UCSD-AML1 (cell line): ENCODE results near the gene MALT1.
A peak's percentile ranks its signal among the peaks of the same experiment; 100 is the strongest.

Experiments used
- DNase-seq: peaks from one replicate; lab custom pipeline; 2025; ENCODE audit not compliant: unreplicated experiment; lab: John Stamatoyannopoulos, UW

MALT1 gene

DNA sequence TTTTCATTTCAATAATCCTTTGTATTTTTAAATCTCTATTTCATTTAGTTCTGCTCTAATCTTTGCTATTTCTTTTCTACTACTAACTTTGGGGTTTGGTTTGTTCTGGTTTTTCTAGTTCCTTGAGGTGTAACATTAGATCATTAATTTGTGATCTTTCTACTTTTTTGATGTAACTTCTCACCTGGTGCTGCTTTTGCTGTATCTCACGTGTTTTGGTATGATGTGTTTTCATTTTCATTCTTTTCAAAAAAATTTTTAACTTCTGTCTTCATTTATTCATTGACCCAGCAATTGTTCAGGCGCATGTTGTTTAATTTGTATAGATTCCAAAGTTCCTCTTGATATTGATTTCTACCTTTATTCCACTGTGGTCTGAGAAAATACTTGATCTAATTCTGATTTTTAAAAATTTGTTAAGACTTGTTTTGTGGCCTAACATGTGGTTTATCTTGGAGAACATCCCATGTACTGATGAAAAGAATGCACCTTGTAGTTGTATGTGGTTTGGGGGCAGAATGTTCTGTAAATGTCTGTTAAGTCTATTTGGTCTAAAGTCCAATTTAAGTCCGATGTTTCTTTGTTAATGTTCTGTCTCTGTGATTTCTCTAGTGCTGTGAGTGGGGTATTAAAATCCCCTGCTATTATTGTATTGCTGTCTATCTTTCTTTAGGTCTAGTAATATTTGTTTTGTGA is 17.3 kb upstream of the MALT1 start:
- DNase-seq: no peak

- DNase-seq: no peak
Observed at GRCh38 chr18:58654896-58655614, 16.2 kb upstream of the MALT1 start.

- DNase-seq: no peak
Observed at GRCh38 chr18:58657081-58657480, 14.2 kb upstream of the MALT1 start.

GRCh38 chr18:58657494-58657893 is 13.8 kb upstream of the MALT1 start:
- no peak for DNase-seq

DNA sequence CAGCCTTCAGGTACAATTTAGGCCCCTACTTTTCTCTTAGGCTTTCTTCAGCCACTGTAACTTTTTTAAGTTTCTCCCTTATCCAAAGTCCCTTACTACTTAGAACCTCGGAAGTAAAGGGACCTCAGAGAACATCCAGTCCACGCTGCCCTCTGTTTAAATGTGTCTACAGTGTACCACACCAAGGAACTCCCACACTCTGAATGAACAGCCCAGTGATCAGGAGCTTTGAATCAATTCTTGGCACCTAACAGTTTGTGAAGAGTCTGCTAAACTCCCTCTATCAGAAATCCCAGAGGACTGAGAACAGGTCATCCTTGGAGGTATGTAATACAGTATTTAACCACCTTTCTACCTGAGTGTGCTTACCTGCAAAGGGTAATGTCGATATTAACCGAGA is 11.6 kb upstream of the MALT1 start:
- DNase-seq: no peak

- DNase-seq: no peak
Observed at GRCh38 chr18:58660915-58661314, 10.3 kb upstream of the MALT1 start.

DNA sequence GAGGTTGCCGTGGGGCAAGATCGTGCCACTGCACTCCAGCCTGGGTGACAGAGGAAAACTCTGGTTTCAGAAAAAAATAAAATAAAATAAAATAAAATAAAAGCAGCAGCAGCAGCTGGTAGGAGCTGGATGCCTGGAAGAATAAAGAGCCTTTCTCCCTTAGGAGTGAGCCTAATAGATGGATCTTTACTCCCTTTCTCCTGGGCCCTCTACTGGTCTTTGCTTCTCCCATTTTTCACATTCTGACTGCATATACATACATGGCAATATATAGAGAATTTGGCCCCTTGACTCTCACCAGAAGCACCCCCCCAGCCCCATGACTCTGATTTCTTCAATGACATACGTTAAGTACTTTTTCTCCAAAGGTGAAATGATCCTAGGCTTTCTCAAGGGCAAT is 9.8 kb upstream of the MALT1 start:
- DNase-seq: no peak

DNA sequence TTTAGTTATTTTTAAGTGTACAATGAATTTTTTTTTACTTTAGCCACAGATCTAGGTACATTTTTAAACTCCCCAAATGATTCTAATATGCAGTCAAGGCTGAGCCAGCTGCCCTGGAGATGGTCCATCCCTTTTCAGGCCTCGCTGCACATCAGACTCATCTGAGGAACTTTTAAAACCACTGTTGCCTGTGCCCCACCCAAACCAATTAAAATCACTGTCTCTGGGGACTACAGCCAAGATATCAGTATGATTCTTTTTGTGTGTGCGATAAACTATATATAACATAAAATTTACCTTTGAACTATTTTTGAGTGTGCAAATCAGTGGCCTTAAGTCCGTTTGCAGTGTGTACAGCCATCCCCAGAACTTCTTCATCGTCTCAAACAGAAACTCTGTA is 9.1 kb upstream of the MALT1 start:
- DNase-seq: no peak

DNA sequence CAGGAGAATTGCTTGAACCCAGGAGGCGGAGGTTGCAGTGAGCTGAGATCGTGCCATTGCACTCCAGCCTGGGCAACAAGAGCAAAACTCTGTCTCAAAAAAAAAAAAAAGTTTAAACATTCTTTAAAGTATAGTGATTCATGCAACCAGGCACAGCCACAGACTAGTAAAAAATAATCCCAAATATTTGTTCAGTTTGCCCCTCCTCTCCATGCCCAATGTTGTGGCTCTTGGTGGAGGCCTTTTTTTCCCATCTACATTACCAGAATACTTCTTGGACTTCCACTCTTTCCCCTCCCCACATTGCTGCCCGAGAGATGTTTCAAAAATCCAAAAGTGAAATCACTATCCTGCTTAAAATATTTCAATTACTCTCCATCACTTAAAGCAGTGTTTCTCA is 5.1 kb upstream of the MALT1 start:
- DNase-seq: no peak

DNA sequence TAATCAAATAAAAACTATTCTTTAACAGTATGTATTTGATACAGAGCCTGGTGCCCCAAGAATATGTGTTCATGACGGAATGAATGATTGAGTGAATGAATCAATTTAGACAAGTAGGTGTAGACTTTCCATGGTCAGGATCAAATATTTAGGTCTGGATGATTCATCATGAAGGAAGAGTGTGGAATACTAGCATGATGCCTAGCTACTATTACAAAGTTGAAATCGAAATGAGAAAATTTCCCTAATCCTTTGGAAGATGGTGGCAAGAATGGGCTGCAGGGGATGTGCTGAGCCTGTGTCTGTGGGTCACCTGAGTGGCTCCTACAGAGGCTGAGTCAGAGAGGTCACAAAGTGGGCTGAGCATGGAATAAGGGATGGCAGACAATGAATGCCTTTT is 3.1 kb upstream of the MALT1 start:
- DNase-seq: no peak

GRCh38 chr18:58668897-58669296 is 2.4 kb upstream of the MALT1 start:
- DNase-seq: no peak

GRCh38 chr18:58669731-58670378 is 1.4 kb upstream of the MALT1 start:
- DNase-seq: no peak

GRCh38 chr18:58670404-58671110 is 708 bp upstream of the MALT1 start:
- DNase-seq: no peak

GRCh38 chr18:58671632-58672564 is 633 bp downstream of the MALT1 start:
- no peak for DNase-seq

DNA sequence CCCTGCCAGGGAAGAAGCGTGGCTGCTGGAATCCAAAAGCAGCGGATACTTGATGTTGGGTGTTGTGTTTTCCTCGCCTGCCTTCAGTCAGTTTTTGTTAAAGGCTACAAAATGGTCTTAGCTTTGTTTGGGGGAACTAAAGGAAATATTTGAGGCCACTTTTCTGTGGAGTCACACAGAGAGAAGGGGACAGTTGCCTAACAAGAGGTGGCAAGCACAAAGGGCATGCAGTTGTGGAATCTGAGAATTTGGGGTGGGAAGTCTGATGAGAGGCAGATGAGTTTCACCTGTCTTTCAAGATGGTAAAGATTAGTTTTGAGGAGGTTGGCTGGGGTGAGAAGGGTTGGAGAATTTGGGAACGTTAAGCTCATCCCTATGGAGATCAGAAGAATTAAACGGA is 2.9 kb downstream of the MALT1 start:
- DNase-seq: no peak

- DNase-seq: no peak
Observed at GRCh38 chr18:58674863-58675472, 3.7 kb downstream of the MALT1 start.

DNA sequence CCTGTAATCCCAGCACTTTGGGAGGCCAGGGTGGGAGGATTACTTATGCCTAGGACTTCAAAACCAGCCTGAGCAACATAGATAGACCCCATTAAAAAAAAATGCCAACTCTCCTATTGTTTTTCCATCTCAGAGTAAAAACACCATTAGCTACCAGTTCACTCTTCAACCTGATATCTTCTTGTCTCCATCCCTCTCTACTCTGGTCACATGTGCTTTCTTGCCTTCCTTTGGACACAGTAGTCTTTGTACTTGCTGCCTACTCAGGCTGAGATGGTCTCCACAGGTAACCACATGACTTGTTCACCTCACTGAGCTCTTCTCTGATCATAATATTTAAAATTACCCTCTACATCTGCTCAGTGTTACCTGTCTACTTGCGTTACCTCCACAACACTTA is 5.0 kb downstream of the MALT1 start:
- no peak for DNase-seq

GRCh38 chr18:58682429-58683069 is 11.3 kb downstream of the MALT1 start:
- peak; percentile 16 for DNase-seq

DNA sequence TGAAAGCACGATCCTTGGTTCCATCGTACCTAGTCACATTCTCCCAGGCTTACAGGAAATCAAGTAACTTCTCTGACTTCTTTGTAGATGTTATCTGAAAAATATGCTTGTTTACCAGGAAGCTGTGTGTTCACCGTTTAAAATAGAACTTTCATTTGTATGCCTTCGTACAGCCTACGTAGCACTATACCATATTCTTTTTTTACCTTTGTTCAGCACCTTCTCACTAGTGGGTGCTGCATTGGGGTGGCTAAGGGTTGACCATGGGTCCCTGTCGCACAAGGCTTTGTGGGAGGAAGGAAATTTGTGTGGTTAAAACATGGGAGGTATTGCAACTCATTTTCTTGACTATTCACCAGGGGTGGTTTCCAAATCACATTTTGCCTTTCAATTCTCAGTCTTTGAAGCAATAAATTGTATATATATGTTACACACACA is 16.6 kb downstream of the MALT1 start:
- no peak for DNase-seq

DNA sequence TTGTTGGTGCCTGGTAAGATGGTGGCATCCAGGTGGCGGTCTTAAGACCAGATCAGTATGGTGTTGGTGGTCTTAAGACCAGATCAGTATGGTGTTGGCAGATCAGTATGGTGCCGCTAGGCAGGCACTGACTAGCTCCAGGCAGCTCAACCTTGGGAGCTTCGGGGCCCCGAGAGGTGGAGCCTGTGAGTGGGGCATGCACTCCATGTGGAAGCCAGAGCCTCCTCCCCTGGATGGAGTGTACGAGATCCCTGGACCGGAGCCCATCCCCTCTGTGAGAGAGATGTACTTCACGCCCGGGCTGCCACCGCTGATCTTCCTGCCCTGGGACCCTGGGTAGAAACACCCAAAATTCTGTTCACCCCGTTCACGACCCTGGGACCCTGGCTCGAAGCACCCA is 19.0 kb downstream of the MALT1 start:
- no peak for DNase-seq
